ENCODE results near the gene DTYMK.

Gene DTYMK

DNA sequence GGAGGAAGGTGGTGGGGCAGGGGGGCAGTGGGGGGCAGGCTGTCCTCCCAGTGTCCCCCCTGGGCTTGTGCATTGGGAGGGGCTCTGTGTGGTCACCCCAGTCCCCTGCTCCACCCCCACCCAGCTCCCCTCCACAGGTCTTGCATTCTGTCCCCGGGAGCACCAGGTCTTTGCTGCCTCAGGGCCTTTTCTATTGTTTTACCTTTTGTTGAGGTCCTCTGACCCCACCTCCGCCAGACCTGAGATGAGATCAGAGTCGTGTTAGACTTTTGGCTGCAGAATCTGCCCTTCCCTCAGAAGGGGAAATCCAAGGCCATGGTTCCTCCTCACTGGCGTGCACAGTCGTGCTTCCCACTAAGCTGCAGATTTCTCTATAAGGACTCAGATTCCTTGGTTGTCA is 28.3 kb downstream of the DTYMK start:
- Histone ChIP-seq H3K27me3 (ENCODE audit: control insufficient read depth in 1 of 2, insufficient read depth in 2 of 2, low read length in 2 of 2) (no peaks in the 10 kb centered on the region), H3K4me3 (ENCODE audit: low read length in 2 of 2) (no peak overlapping the region), H3K9me3 (ENCODE audit: control insufficient read depth in 2 of 2, low read length in 2 of 2) (no peaks in the 10 kb centered on the region), H3K4me1 (ENCODE audit: control insufficient read depth, insufficient read depth, low read length) (peaks cover 4% of the 10 kb centered on the region), H3K27ac (ENCODE audit: low read length) (no peak overlapping the region), H3K9ac (ENCODE audit: low read length in 2 of 2) (no peak overlapping the region), H3K36me3 (ENCODE audit: control insufficient read depth in 2 of 2, insufficient read depth in 2 of 2, low read length in 2 of 2) (peaks cover 24 to 60% of the 10 kb centered on the region in 2 donors)

DNA sequence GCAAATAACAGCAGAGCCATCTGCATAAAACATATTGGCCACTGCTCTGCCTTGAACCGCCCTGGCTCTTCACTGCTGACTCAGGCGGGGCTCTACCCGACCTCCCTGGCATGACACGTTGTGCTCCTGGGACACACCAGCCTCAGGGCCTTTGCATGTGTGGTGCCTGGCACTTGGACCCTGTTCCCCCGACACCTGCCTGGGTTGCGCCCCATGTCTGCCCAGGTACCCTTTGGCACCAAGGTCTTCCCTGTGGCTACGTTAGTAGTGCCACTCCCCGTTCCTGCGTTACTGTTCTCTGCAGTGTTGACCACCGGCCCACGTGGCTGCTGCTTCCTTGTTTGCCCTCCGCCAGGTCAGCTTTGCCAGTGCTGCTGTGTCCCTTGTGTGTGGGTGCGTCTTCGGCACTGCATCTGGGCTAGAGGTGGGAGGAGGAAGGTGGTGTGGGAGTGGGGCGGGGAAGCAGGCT is 28.8 kb downstream of the DTYMK start:
- Histone ChIP-seq H3K27ac (ENCODE audit: low read length) (no peak overlapping the region), H3K9me3 (ENCODE audit: control insufficient read depth in 2 of 2, low read length in 2 of 2) (no peaks in the 10 kb centered on the region), H3K27me3 (ENCODE audit: control insufficient read depth in 1 of 2, insufficient read depth in 2 of 2, low read length in 2 of 2) (no peaks in the 10 kb centered on the region), H3K4me3 (ENCODE audit: low read length in 2 of 2) (no peak overlapping the region), H3K4me1 (ENCODE audit: control insufficient read depth, insufficient read depth, low read length) (peaks cover 4% of the 10 kb centered on the region), H3K9ac (ENCODE audit: low read length in 2 of 2) (no peak overlapping the region), H3K36me3 (ENCODE audit: control insufficient read depth in 2 of 2, insufficient read depth in 2 of 2, low read length in 2 of 2) (peaks cover 28 to 62% of the 10 kb centered on the region in 2 donors)

- H3K4me1 ChIP-seq (ENCODE audit: control insufficient read depth, insufficient read depth, low read length), result peaks cover 4% of the 10 kb centered on the region
- H3K9me3 ChIP-seq (ENCODE audit: control insufficient read depth in 2 of 2, low read length in 2 of 2), result no peaks in the 10 kb centered on the region
- H3K36me3 ChIP-seq (ENCODE audit: control insufficient read depth in 2 of 2, insufficient read depth in 2 of 2, low read length in 2 of 2), result peaks cover 39 to 60% of the 10 kb centered on the region in 2 donors
- no peak overlapping the region for H3K9ac ChIP-seq (ENCODE audit: low read length in 2 of 2)
- no peak overlapping the region for H3K27ac ChIP-seq (ENCODE audit: low read length)
- H3K27me3 ChIP-seq (ENCODE audit: control insufficient read depth in 1 of 2, insufficient read depth in 2 of 2, low read length in 2 of 2), result no peaks in the 10 kb centered on the region
- H3K4me3 ChIP-seq (ENCODE audit: low read length in 2 of 2), result no peak overlapping the region
Observed at GRCh38 chr2:241656190-241656741, 30.3 kb downstream of the DTYMK start.

DNA sequence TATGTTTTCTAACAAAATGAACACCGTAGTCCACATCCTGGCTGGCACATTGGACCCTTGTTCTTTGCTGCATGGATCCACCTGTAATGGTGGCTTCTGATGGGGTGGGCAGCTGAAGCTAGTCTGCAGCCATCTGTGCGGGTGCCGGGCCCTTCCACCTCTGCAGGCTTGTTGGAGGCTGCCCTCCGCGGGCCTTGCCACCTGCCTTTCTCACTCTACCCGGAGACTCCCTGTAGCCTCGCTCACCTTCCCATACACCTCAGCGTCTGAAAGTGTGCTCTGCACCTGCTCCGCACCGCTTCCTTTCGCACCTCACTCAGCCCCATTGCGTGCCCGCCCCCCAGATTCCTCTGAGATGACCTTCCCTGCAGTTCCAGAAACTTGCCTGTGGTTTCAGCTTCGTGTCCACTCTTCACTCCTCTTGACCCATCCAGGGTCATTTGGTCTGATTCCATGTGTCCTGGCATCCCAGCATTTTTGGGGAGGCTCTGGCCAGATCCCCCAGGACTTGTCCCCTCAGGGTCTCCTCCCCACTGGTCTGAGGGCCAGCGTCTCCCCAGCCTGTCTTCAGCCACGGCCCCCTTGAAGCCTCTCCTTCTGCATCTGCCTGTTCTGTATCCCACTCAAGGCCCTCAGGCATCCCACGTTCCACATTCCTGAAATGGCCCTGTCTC is 31.0 kb downstream of the DTYMK start:
- no peaks in the 10 kb centered on the region for H3K27me3 ChIP-seq (ENCODE audit: control insufficient read depth in 1 of 2, insufficient read depth in 2 of 2, low read length in 2 of 2)
- H3K4me1 ChIP-seq (ENCODE audit: control insufficient read depth, insufficient read depth, low read length), result peaks cover 4% of the 10 kb centered on the region
- H3K27ac ChIP-seq (ENCODE audit: low read length), result no peak overlapping the region
- no peak overlapping the region for H3K9ac ChIP-seq (ENCODE audit: low read length in 2 of 2)
- H3K36me3 ChIP-seq (ENCODE audit: control insufficient read depth in 2 of 2, insufficient read depth in 2 of 2, low read length in 2 of 2), result peaks cover 34 to 59% of the 10 kb centered on the region in 2 donors
- H3K9me3 ChIP-seq (ENCODE audit: control insufficient read depth in 2 of 2, low read length in 2 of 2), result no peaks in the 10 kb centered on the region
- no peak overlapping the region for H3K4me3 ChIP-seq (ENCODE audit: low read length in 2 of 2)

- Histone ChIP-seq H3K4me3 (ENCODE audit: low read length in 2 of 2) (no peak overlapping the region), H3K4me1 (ENCODE audit: control insufficient read depth, insufficient read depth, low read length) (peaks cover 4% of the 10 kb centered on the region), H3K9ac (ENCODE audit: low read length in 2 of 2) (no peak overlapping the region), H3K36me3 (ENCODE audit: control insufficient read depth in 2 of 2, insufficient read depth in 2 of 2, low read length in 2 of 2) (peaks cover 29 to 53% of the 10 kb centered on the region in 2 donors), H3K9me3 (ENCODE audit: control insufficient read depth in 2 of 2, low read length in 2 of 2) (no peaks in the 10 kb centered on the region), H3K27ac (ENCODE audit: low read length) (no peak overlapping the region), H3K27me3 (ENCODE audit: control insufficient read depth in 1 of 2, insufficient read depth in 2 of 2, low read length in 2 of 2) (no peaks in the 10 kb centered on the region)
Observed at GRCh38 chr2:241654551-241654950, 32.1 kb downstream of the DTYMK start.

- H3K9me3 ChIP-seq (ENCODE audit: control insufficient read depth in 2 of 2, low read length in 2 of 2), result no peaks in the 10 kb centered on the region
- H3K9ac ChIP-seq (ENCODE audit: low read length in 2 of 2), result no peak overlapping the region
- no peak overlapping the region for H3K27ac ChIP-seq (ENCODE audit: low read length)
- peaks cover 7% of the 10 kb centered on the region for H3K4me1 ChIP-seq (ENCODE audit: control insufficient read depth, insufficient read depth, low read length)
- no peak overlapping the region for H3K4me3 ChIP-seq (ENCODE audit: low read length in 2 of 2)
- H3K27me3 ChIP-seq (ENCODE audit: control insufficient read depth in 1 of 2, insufficient read depth in 2 of 2, low read length in 2 of 2), result no peaks in the 10 kb centered on the region
- H3K36me3 ChIP-seq (ENCODE audit: control insufficient read depth in 2 of 2, insufficient read depth in 2 of 2, low read length in 2 of 2), result peaks cover 29 to 41% of the 10 kb centered on the region in 2 donors
Observed at GRCh38 chr2:241653210-241653750, 33.3 kb downstream of the DTYMK start.

DNA sequence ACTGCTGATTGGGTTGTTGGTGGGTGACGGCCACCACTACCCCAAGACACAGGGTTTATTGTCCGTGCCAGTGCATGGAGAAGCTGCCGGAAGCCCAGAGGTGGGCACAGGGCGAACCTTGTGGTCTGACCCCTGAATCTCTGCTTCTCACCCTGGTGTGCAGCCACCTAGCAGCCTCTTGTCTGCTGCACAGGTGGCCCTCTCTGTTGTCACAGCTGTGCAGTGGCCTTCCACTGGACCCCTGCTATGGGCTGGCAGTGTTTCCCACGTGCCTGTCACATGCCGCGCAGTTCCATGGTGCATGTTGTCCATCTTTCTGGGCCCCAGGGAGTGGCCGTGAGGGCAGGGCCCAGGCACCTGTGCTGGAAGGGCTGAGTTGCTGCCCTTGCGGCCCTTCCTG is 33.9 kb downstream of the DTYMK start:
- Histone ChIP-seq H3K9ac (ENCODE audit: low read length in 2 of 2) (no peak overlapping the region), H3K27ac (ENCODE audit: low read length) (no peak overlapping the region), H3K36me3 (ENCODE audit: control insufficient read depth in 2 of 2, insufficient read depth in 2 of 2, low read length in 2 of 2) (peaks cover 29 to 39% of the 10 kb centered on the region in 2 donors), H3K27me3 (ENCODE audit: control insufficient read depth in 1 of 2, insufficient read depth in 2 of 2, low read length in 2 of 2) (no peaks in the 10 kb centered on the region), H3K9me3 (ENCODE audit: control insufficient read depth in 2 of 2, low read length in 2 of 2) (no peaks in the 10 kb centered on the region), H3K4me1 (ENCODE audit: control insufficient read depth, insufficient read depth, low read length) (peaks cover 7% of the 10 kb centered on the region), H3K4me3 (ENCODE audit: low read length in 2 of 2) (no peak overlapping the region)

- Histone ChIP-seq H3K4me3 (ENCODE audit: low read length in 2 of 2) (no peak overlapping the region), H3K27ac (ENCODE audit: low read length) (no peak overlapping the region), H3K9me3 (ENCODE audit: control insufficient read depth in 2 of 2, low read length in 2 of 2) (no peaks in the 10 kb centered on the region), H3K27me3 (ENCODE audit: control insufficient read depth in 1 of 2, insufficient read depth in 2 of 2, low read length in 2 of 2) (no peaks in the 10 kb centered on the region), H3K36me3 (ENCODE audit: control insufficient read depth in 2 of 2, insufficient read depth in 2 of 2, low read length in 2 of 2) (peaks cover 29 to 36% of the 10 kb centered on the region in 2 donors), H3K9ac (ENCODE audit: low read length in 2 of 2) (no peak overlapping the region), H3K4me1 (ENCODE audit: control insufficient read depth, insufficient read depth, low read length) (peaks cover 7% of the 10 kb centered on the region)
Observed at GRCh38 chr2:241652142-241652541, 34.5 kb downstream of the DTYMK start.

DNA sequence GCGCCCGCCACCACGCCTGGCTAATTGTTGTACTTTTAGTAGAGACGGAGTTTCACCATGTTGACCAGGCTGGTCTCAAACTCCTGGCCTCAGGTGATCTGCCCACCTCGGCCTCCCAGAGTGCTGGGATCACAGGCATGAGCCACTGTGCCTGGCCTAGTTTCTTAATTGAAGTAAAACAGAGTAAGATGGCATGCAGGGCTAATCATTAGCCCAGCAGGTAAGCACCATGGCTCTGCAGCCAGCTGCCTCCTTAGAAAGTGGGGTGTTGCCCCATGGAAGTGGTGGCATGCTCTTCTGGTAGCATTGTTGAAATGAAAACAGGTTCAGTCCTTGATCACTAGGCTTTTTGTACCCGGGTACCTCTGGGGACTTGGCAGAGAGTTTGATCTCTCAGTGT is 36.7 kb downstream of the DTYMK start:
- peaks cover 22% of the 10 kb centered on the region for H3K4me1 ChIP-seq (ENCODE audit: control insufficient read depth, insufficient read depth, low read length)
- H3K9ac ChIP-seq (ENCODE audit: low read length in 2 of 2), result no peak overlapping the region
- H3K36me3 ChIP-seq (ENCODE audit: control insufficient read depth in 2 of 2, insufficient read depth in 2 of 2, low read length in 2 of 2), result peaks cover 17 to 22% of the 10 kb centered on the region in 2 donors
- H3K9me3 ChIP-seq (ENCODE audit: control insufficient read depth in 2 of 2, low read length in 2 of 2), result no peaks in the 10 kb centered on the region
- H3K4me3 ChIP-seq (ENCODE audit: low read length in 2 of 2), result no peak overlapping the region
- no peak overlapping the region for H3K27ac ChIP-seq (ENCODE audit: low read length)
- H3K27me3 ChIP-seq (ENCODE audit: control insufficient read depth in 1 of 2, insufficient read depth in 2 of 2, low read length in 2 of 2), result no peaks in the 10 kb centered on the region

GRCh38 chr2:241649404-241649803 is 37.2 kb downstream of the DTYMK start:
- H3K9ac ChIP-seq (ENCODE audit: low read length in 2 of 2), result no peak overlapping the region
- H3K36me3 ChIP-seq (ENCODE audit: control insufficient read depth in 2 of 2, insufficient read depth in 2 of 2, low read length in 2 of 2), result peaks cover 17% of the 10 kb centered on the region in 2 donors
- no peaks in the 10 kb centered on the region for H3K27me3 ChIP-seq (ENCODE audit: control insufficient read depth in 1 of 2, insufficient read depth in 2 of 2, low read length in 2 of 2)
- H3K27ac ChIP-seq (ENCODE audit: low read length), result no peak overlapping the region
- H3K4me1 ChIP-seq (ENCODE audit: control insufficient read depth, insufficient read depth, low read length), result peaks cover 22% of the 10 kb centered on the region
- H3K9me3 ChIP-seq (ENCODE audit: control insufficient read depth in 2 of 2, low read length in 2 of 2), result no peaks in the 10 kb centered on the region
- no peak overlapping the region for H3K4me3 ChIP-seq (ENCODE audit: low read length in 2 of 2)

- no peaks in the 10 kb centered on the region for H3K9me3 ChIP-seq (ENCODE audit: control insufficient read depth in 2 of 2, low read length in 2 of 2)
- H3K27me3 ChIP-seq (ENCODE audit: control insufficient read depth in 1 of 2, insufficient read depth in 2 of 2, low read length in 2 of 2), result no peaks in the 10 kb centered on the region
- peaks cover 16% of the 10 kb centered on the region in 2 donors for H3K36me3 ChIP-seq (ENCODE audit: control insufficient read depth in 2 of 2, insufficient read depth in 2 of 2, low read length in 2 of 2)
- no peak overlapping the region for H3K9ac ChIP-seq (ENCODE audit: low read length in 2 of 2)
- no peak overlapping the region for H3K4me3 ChIP-seq (ENCODE audit: low read length in 2 of 2)
- peaks cover 22% of the 10 kb centered on the region for H3K4me1 ChIP-seq (ENCODE audit: control insufficient read depth, insufficient read depth, low read length)
- H3K27ac ChIP-seq (ENCODE audit: low read length), result no peak overlapping the region
Observed at GRCh38 chr2:241648453-241648852, 38.2 kb downstream of the DTYMK start.

All from stomach smooth muscle (tissue), 2 donors.